Daoy (cell line): ENCODE results near the gene SERP2. TPM values are rescaled to one million over a fixed set of nuclear protein-coding genes. Genes with fewer than 3 reads are reported as not detected.

Experiments
- DNase-seq: peaks from one replicate; pipeline ENCODE4 v3.0.0-alpha.2; 2015; ENCODE audit warnings: low read depth
- total RNA-seq: library from RNA; depleted of rRNA; stranded (reverse); fragments of >200 nt; shearing (Covaris generic); gene quantifications from 2 replicates; pipeline ENCODE4 v1.2.3, GENCODE V29; 2014; rRNA removed

The SERP2 gene
- total RNA-seq, 1 experiment from 2014 or later: 1.9 TPM

DNA sequence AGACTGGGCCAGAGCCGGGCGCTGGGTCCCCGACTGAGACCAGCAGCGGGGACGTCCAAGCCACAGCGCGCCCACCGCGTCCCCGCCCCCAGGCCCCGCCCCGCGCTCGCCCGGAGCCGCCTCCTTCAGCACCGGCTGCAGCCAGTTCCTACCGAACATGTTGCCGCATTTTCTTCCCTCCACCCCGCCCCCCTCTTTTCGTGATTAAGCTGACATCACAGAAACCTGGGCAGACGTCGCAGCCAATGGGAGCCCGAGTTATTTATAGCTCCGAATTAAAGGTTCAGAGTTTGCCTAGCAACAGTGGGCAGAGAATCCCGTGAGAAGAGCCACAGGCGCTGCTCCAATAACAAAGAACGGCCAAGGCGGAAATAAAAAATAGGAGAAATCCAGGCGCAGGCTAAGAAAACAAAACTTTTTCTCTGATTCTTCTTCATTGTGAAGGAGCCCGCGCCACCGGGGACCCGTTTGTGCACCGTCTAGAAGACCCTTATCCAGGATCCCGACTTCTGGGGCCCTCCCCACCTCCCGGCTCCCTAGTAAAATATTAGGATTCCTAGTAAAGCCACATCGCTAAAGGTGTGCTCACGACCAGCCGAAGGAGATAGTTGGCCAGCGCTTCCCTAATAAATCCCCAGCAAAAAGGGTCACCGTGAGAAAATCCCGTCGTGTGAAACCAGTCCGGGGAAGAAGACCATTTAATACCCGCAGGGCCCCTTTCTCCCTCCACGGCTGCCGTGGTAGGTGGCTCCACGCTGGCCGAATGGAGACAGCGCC is 61.7 kb downstream of the SERP2 start:
- peak; percentile 94 for DNase-seq

DNA sequence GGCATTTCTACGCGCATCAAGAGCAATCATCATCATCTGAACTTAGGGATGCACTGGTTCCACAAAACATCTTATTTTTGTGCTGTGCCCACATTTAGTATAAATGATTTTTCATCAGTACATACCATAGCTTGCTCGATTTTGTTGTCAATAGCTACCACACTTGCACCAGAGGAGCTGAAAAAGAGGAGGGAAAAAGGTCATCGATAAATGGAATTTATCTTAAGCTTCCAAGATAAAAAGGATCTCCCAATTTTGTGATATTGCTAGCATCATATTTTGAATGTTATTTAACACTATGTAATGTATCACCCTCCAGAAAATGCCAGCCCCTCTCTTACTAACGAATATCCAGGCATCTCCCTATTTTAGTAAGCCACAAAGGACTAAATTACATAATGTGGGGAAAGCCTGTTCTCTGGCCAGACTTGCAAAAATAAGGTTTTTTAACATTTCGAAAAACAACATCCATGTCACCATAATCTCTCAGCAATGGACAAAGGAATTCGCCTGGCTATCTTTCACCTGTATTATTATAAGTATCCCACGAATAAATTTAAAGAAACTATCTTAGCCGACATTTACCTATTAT is 62.4 kb downstream of the SERP2 start:
- no peak for DNase-seq

DNA sequence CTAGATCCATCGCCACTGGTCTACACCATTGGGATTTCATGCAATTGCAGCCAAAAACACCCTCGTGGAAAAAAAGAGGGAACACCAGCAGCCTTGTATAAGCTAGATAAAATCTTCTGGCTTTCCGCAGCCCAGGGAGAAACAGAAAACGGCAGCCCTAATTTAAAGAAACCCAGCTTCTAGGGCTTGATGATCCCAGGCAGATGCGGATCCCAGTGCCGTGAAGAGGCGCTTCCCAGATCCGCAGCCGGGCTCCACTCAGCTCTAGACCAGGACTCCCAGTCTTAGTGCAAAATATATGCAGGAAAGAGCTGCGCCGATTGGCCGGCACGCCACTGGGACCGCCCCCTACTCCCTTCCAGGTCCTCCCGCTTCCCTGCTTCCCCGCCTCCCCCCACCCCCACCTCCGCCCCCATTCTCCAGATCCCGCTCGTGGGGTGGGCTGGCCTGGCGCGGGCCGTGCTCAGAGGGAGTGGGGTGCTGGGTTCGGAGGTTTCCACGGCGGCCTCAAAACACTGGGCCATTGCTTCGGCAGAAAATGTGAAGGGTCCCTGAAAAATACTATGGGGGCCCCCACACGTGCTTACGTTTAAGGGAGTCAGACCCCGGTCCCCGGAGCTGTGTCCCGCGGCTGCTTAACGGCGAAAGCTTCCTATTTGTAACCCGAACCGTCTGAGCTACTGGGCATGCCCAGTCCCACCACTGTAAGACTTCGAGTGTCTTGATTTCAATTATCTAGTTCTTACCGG is 63.1 kb downstream of the SERP2 start:
- DNase-seq: peak; percentile 94

DNA sequence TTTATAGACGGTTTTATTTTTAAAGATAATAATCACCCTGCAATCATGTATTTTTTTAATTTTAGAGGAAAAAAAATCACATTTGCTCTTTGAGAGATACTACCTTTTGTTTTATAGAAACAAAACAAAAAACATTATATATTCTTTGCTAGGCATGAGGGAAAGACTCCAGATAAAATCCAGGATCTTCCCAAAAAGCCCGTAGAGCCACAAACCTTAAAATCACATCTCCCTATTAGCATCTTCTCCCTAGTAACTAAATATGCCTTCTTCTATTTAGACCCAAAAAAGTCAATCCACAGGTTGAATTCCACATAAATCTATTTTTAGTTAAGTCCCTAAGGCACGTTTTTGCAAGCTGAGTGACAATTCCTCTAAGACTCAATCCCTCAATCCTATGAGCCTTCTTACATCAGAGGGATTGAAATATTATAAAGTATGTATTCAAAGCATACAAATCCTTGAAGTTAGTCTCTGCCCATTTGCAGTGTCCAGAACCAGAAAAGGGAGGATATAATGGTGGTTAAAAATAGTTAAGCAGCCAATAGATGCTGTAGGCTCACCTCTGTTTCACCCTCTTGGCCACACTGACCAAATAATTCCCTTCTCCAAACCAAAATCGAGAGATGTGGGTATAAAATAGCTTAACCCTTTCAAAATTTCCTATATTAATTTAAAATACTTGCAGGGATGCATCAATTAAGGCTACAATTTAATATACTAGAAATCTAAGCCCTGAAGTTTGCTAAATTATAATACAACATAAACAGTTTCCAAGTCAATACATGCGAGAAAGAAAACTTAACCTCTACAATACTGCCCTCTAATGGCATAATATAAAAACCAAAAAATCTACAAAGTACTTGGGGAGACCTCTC is 64.0 kb downstream of the SERP2 start:
- no peak for DNase-seq

DNA sequence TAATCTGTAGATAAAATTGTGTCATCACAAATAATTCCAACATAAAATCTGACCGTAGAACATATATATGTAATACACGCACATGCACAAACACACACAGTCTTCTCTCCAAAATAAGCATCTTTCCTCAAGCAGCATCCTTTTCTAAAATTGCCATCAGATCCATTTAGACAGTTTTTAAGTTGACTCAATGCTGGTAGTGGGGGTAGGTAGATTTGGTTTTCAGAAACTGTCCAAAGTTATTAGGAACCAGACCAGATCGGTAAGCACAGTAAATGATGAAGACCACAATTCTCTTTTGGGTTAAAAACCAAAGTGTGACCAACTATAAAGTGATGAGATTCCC is 64.6 kb downstream of the SERP2 start:
- DNase-seq: no peak

DNA sequence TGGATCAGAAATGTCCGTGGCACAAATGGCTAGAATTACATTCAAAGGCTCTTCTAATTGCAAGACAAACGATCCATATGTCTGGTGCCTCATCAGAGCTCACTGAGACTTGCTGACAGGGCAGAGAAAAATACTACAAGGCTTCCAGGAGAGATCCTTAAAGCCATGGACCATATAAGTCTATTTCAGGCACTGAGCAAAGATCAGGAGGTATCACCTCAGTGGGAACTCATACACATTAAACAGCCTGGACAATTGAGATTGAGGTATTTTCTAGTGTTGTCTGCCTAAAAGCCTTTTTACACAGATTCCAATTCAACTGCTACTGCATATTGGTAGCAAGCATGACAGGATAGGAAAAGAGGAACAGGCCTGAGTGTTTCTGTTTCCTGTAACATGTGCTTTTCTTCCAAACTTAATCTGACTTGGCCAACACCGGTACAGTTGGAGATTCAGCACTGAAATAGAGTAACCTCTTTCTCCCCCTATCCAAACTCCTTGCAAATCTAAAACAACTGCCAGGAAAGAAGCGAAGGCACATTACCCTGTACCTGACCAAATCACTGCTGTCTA is 65.9 kb downstream of the SERP2 start:
- DNase-seq: no peak

DNA sequence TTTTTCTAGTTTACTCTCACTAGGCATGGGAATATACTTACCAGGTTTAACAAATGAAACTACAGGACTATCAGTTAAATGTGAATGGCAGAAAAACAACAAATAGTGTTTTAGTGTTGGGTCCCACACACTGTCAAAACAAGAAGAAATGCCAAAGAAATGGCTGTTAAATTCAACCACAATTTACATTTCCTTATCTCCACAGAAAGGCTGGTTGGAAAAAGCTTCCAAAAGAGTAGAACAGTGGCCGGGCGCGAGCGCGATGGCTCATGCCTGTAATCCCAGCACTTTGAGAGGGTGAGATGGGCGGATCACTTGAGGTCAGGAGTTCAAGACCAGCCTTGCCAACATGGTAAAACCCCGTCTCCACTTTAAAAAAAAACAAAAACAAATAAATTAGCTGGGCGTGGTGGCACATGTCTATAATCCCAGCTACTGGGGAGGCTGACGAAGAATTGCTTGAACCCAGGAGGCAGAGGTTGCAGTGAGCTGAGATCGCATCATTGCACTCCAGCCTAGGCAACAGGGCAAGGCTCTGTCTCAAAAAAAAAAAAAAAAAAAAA is 66.5 kb downstream of the SERP2 start:
- no peak for DNase-seq

Other genes starting within 250 kb of the SERP2 start
- 47.3 and 73.0 TPM in 2 replicates for gene TSC22D1, start 202.5 kb downstream of the SERP2 start, total RNA-seq